GM23338 (cell line): ENCODE measurements around the gene SOCS2. TPM values are rescaled to one million over a fixed set of nuclear protein-coding genes. Genes with fewer than 3 reads are reported as not detected.

Source experiments
- ATAC-seq: fragments of 200-7000 bp; cut with Tn5 transposase; 3 replicates; pipeline ENCODE4 v1.9.1; 2020
- DNase-seq: peaks from one replicate; pipeline ENCODE4 v3.0.0-alpha.2; 2015; ENCODE audit warnings: low spot score
- H2AFZ ChIP-seq: fragments of 200-600 bp; sonication (generic); 2 replicates; pipeline ENCODE4 v1.8.0; 2016; ENCODE audit warnings: antibody characterized with exemption, mild to moderate bottlenecking, moderate library complexity
- H3F3A ChIP-seq: fragments of 200-600 bp; sonication (generic); replicated peaks from 2 replicates; pipeline ENCODE4 v1.8.0; 2017; ENCODE audit warnings: antibody characterized with exemption, mixed run types, low read depth
- H3K27ac ChIP-seq: fragments of 200-600 bp; sonication (generic); 2 replicates; pipeline ENCODE4 v1.6.1; 2016; ENCODE audit warnings: low read depth
- H3K27me3 ChIP-seq: fragments of 200-600 bp; sonication (generic); 2 replicates; pipeline ENCODE4 v1.8.0; 2016; ENCODE audit warnings: mild to moderate bottlenecking, mixed run types, moderate library complexity; ENCODE audit not compliant: insufficient read depth
- H3K36me3 ChIP-seq: fragments of 200-600 bp; sonication (generic); 2 replicates; pipeline ENCODE4 v1.8.0; 2016; ENCODE audit warnings: mild to moderate bottlenecking; ENCODE audit not compliant: insufficient read depth
- H3K4me1 ChIP-seq: fragments of 200-600 bp; sonication (generic); 2 replicates; pipeline ENCODE4 v1.8.0; 2016; ENCODE audit warnings: mild to moderate bottlenecking, moderate library complexity; ENCODE audit not compliant: insufficient read depth
- H3K4me2 ChIP-seq: fragments of 200-600 bp; sonication (generic); 2 replicates; pipeline ENCODE4 v1.7.1; 2017; ENCODE audit warnings: mixed run types
- H3K4me3 ChIP-seq: fragments of 200-600 bp; sonication (generic); 2 replicates; pipeline ENCODE4 v1.6.1; 2016; ENCODE audit warnings: mixed run types
- H3K79me2 ChIP-seq: fragments of 200-600 bp; sonication (generic); replicated peaks from 2 replicates; pipeline ENCODE4 v1.8.0; 2017; ENCODE audit warnings: mild to moderate bottlenecking; ENCODE audit not compliant: insufficient read depth
- H3K9me2 ChIP-seq: fragments of 200-600 bp; sonication (generic); 2 replicates; pipeline ENCODE4 v1.8.0; 2017; ENCODE audit not compliant: insufficient read depth
- H4K20me1 ChIP-seq: fragments of 200-600 bp; sonication (generic); replicated peaks from 2 replicates; pipeline ENCODE4 v1.8.0; 2017; ENCODE audit warnings: mild to moderate bottlenecking; ENCODE audit not compliant: insufficient read depth
- H3K27ac Mint-ChIP-seq: 2 replicates; pipeline ENCODE4 v1.8.0; 2020; ENCODE audit warnings: inconsistent platforms, mild to moderate bottlenecking, moderate library complexity, mixed read lengths
- H3K27me3 Mint-ChIP-seq: 3 replicates; pipeline ENCODE4 v1.8.0; 2022; ENCODE audit warnings: low read depth, mild to moderate bottlenecking, moderate library complexity, mixed read lengths, inconsistent platforms; ENCODE audit not compliant: insufficient read depth, poor library complexity
- H3K36me3 Mint-ChIP-seq: 3 replicates; pipeline ENCODE4 v1.8.0; 2021; ENCODE audit warnings: low read depth, mild to moderate bottlenecking, inconsistent platforms, moderate library complexity, mixed read lengths
- H3K4me1 Mint-ChIP-seq: 3 replicates; pipeline ENCODE4 v1.8.0; 2020; ENCODE audit warnings: mild to moderate bottlenecking, inconsistent platforms, mixed read lengths
- H3K4me3 Mint-ChIP-seq: 3 replicates; pipeline ENCODE4 v1.8.0; 2021; ENCODE audit warnings: moderate library complexity, mild to moderate bottlenecking, inconsistent platforms, mixed read lengths
- H3K9me3 Mint-ChIP-seq: 3 replicates; pipeline ENCODE4 v1.8.0; 2020; ENCODE audit warnings: moderate library complexity, mild to moderate bottlenecking, inconsistent platforms, mixed read lengths
- CREB1 ChIP-seq: fragments of 250-450 bp; sonication (Bioruptor Pico); IDR thresholded peaks from 2 replicates; pipeline ENCODE4 v1.5.0; 2020; ENCODE audit warnings: low read depth, mild to moderate bottlenecking, moderate library complexity
- NANOG ChIP-seq: IDR thresholded peaks from 2 replicates; pipeline ENCODE4 v1.6.1; 2016; ENCODE audit warnings: antibody characterized with exemption, borderline replicate concordance
- POLR2AphosphoS5 ChIP-seq: IDR thresholded peaks from 2 replicates; pipeline ENCODE4 v1.6.1; 2016; ENCODE audit warnings: antibody characterized with exemption, low read depth
- STAT1 ChIP-seq: IDR thresholded peaks from one replicate; pipeline ENCODE4 v1.6.1; 2016; ENCODE audit warnings: antibody characterized with exemption; ENCODE audit not compliant: unreplicated experiment
- polyA plus RNA-seq: library from polyadenylated mRNA; unstranded; fragments of >200 nt; fragmentation: Nextera tagmentation; extraction: Ambion mirVana; gene quantifications from 2 replicates; pipeline ENCODE4 v1.2.1, GENCODE V29; 2016
- total RNA-seq: library from RNA; depleted of rRNA; stranded (reverse); fragments of >200 nt; shearing (Covaris generic); gene quantifications from 2 replicates; pipeline ENCODE4 v1.2.3, GENCODE V29; 2014
- TF ChIP-seq, protein P1 (sequence below): IDR thresholded peaks from one replicate; pipeline ENCODE4 v1.6.1; 2018; ENCODE audit warnings: antibody characterized with exemption; ENCODE audit not compliant: unreplicated experiment
- TF ChIP-seq, protein P2 (sequence below): IDR thresholded peaks from 2 replicates; pipeline ENCODE4 v1.6.1; 2016; ENCODE audit warnings: antibody characterized with exemption
- TF ChIP-seq, protein P3 (sequence below): fragments of 250-450 bp; sonication (Bioruptor Pico); IDR thresholded peaks from 2 replicates; pipeline ENCODE4 v1.5.0; 2020; ENCODE audit warnings: mild to moderate bottlenecking, moderate library complexity

SOCS2 gene
- total and polyA plus RNA-seq, 2 experiments from 2014 or later: 15.5 to 32.4 TPM

DNA sequence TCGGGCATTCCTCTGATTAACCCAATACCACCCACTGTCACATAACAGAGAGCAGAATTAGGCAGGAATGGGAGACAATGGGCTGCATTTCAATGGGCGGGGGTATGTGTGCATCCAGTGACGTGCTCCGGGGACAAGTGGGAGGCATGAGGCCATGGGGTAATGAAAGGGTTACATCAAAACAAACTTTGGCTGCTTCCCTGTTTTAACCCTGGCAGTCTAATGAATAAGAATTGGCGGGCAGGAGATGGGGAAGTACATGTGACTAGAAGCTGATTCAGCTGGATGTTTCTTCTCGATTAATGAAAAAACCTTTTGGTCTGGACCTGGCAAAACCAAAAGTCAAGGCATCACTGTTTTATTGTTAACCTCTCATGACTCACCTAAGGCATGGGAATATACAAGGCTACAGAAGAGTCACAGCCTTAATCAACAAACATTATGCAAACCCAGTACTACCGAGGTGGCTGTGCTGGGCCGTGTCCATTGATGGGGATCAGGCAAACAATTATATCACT, 44.2 kb downstream of the SOCS2 start:
- peaks cover 47% of the 10 kb centered on the region for H3K4me1 Mint-ChIP-seq
- Histone ChIP-seq H3F3A (no peaks in the 10 kb centered on the region), H3K4me3 (no peak overlapping the region), H3K27me3 (no peaks in the 10 kb centered on the region), H3K36me3 (no peaks in the 10 kb centered on the region; the same call in 1 of the 2 replicates), H3K79me2 (no peaks in the 10 kb centered on the region), H2AFZ (no peak overlapping the region; the same call in 1 of the 2 replicates), H3K27ac (peak overlapping the region; percentile 18; the same call in 1 of the 2 replicates), H3K4me2 (peak overlapping the region; percentile 46), H4K20me1 (no peaks in the 10 kb centered on the region), H3K9me2 (peaks cover 20% of the 10 kb centered on the region), H3K4me1 (peaks cover 33% of the 10 kb centered on the region)
- ATAC-seq (peak; percentile 92), DNase-seq (peak; percentile 75)
- peaks cover 6% of the 10 kb centered on the region; the same call in 2 of the 3 replicates for H3K36me3 Mint-ChIP-seq
- H3K9me3 Mint-ChIP-seq: peaks cover 3% of the 10 kb centered on the region; the same call in 2 of the 3 replicates
- TF ChIP-seq POLR2AphosphoS5: no peak
- TF ChIP-seq, protein P1, sequence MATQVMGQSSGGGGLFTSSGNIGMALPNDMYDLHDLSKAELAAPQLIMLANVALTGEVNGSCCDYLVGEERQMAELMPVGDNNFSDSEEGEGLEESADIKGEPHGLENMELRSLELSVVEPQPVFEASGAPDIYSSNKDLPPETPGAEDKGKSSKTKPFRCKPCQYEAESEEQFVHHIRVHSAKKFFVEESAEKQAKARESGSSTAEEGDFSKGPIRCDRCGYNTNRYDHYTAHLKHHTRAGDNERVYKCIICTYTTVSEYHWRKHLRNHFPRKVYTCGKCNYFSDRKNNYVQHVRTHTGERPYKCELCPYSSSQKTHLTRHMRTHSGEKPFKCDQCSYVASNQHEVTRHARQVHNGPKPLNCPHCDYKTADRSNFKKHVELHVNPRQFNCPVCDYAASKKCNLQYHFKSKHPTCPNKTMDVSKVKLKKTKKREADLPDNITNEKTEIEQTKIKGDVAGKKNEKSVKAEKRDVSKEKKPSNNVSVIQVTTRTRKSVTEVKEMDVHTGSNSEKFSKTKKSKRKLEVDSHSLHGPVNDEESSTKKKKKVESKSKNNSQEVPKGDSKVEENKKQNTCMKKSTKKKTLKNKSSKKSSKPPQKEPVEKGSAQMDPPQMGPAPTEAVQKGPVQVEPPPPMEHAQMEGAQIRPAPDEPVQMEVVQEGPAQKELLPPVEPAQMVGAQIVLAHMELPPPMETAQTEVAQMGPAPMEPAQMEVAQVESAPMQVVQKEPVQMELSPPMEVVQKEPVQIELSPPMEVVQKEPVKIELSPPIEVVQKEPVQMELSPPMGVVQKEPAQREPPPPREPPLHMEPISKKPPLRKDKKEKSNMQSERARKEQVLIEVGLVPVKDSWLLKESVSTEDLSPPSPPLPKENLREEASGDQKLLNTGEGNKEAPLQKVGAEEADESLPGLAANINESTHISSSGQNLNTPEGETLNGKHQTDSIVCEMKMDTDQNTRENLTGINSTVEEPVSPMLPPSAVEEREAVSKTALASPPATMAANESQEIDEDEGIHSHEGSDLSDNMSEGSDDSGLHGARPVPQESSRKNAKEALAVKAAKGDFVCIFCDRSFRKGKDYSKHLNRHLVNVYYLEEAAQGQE: no peak
- no peak for TF ChIP-seq NANOG
- TF ChIP-seq CREB1 (CRISPR knock-in tag): peak; percentile 88
- TF ChIP-seq, protein P2, sequence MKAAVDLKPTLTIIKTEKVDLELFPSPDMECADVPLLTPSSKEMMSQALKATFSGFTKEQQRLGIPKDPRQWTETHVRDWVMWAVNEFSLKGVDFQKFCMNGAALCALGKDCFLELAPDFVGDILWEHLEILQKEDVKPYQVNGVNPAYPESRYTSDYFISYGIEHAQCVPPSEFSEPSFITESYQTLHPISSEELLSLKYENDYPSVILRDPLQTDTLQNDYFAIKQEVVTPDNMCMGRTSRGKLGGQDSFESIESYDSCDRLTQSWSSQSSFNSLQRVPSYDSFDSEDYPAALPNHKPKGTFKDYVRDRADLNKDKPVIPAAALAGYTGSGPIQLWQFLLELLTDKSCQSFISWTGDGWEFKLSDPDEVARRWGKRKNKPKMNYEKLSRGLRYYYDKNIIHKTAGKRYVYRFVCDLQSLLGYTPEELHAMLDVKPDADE: no peak
- TF ChIP-seq, protein P3, sequence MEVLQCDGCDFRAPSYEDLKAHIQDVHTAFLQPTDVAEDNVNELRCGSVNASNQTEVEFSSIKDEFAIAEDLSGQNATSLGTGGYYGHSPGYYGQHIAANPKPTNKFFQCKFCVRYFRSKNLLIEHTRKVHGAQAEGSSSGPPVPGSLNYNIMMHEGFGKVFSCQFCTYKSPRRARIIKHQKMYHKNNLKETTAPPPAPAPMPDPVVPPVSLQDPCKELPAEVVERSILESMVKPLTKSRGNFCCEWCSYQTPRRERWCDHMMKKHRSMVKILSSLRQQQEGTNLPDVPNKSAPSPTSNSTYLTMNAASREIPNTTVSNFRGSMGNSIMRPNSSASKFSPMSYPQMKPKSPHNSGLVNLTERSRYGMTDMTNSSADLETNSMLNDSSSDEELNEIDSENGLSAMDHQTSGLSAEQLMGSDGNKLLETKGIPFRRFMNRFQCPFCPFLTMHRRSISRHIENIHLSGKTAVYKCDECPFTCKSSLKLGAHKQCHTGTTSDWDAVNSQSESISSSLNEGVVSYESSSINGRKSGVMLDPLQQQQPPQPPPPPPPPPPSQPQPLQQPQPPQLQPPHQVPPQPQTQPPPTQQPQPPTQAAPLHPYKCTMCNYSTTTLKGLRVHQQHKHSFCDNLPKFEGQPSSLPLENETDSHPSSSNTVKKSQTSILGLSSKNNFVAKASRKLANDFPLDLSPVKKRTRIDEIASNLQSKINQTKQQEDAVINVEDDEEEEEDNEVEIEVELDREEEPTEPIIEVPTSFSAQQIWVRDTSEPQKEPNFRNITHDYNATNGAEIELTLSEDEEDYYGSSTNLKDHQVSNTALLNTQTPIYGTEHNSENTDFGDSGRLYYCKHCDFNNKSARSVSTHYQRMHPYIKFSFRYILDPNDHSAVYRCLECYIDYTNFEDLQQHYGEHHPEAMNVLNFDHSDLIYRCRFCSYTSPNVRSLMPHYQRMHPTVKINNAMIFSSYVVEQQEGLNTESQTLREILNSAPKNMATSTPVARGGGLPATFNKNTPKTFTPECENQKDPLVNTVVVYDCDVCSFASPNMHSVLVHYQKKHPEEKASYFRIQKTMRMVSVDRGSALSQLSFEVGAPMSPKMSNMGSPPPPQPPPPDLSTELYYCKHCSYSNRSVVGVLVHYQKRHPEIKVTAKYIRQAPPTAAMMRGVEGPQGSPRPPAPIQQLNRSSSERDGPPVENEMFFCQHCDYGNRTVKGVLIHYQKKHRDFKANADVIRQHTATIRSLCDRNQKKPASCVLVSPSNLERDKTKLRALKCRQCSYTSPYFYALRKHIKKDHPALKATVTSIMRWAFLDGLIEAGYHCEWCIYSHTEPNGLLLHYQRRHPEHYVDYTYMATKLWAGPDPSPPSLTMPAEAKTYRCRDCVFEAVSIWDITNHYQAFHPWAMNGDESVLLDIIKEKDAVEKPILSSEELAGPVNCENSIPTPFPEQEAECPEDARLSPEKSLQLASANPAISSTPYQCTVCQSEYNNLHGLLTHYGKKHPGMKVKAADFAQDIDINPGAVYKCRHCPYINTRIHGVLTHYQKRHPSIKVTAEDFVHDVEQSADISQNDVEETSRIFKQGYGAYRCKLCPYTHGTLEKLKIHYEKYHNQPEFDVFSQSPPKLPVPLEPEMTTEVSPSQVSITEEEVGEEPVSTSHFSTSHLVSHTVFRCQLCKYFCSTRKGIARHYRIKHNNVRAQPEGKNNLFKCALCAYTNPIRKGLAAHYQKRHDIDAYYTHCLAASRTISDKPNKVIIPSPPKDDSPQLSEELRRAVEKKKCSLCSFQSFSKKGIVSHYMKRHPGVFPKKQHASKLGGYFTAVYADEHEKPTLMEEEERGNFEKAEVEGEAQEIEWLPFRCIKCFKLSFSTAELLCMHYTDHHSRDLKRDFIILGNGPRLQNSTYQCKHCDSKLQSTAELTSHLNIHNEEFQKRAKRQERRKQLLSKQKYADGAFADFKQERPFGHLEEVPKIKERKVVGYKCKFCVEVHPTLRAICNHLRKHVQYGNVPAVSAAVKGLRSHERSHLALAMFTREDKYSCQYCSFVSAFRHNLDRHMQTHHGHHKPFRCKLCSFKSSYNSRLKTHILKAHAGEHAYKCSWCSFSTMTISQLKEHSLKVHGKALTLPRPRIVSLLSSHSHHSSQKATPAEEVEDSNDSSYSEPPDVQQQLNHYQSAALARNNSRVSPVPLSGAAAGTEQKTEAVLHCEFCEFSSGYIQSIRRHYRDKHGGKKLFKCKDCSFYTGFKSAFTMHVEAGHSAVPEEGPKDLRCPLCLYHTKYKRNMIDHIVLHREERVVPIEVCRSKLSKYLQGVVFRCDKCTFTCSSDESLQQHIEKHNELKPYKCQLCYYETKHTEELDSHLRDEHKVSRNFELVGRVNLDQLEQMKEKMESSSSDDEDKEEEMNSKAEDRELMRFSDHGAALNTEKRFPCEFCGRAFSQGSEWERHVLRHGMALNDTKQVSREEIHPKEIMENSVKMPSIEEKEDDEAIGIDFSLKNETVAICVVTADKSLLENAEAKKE (CRISPR knock-in tag): no peak
- TF ChIP-seq STAT1: no peak
- H3K27ac Mint-ChIP-seq: peak overlapping the region; percentile 41; the same call in 1 of the 2 replicates
- H3K27me3 Mint-ChIP-seq: peaks cover 9% of the 10 kb centered on the region
- H3K4me3 Mint-ChIP-seq: no peak overlapping the region
